Neural progenitor cell (in vitro differentiated cells): ENCODE measurements around the gene ACACA.

Experiments
- EZH2 ChIP-seq: fragments of 200-600 bp; sonication (generic); IDR thresholded peaks from 2 replicates; pipeline ENCODE4 v1.6.1; 2017; ENCODE audit warnings: antibody characterized with exemption, mild to moderate bottlenecking, moderate library complexity
- EZH2phosphoT487 ChIP-seq: fragments of 200-600 bp; sonication (generic); IDR thresholded peaks from 2 replicates; pipeline ENCODE4 v1.6.1; 2017; ENCODE audit warnings: antibody characterized with exemption
- TF ChIP-seq, protein P1 (sequence below): fragments of 200-600 bp; sonication (generic); IDR thresholded peaks from 2 replicates; pipeline ENCODE4 v1.5.1; 2017; ENCODE audit warnings: antibody characterized with exemption, mild to moderate bottlenecking

- TF ChIP-seq, protein P1, sequence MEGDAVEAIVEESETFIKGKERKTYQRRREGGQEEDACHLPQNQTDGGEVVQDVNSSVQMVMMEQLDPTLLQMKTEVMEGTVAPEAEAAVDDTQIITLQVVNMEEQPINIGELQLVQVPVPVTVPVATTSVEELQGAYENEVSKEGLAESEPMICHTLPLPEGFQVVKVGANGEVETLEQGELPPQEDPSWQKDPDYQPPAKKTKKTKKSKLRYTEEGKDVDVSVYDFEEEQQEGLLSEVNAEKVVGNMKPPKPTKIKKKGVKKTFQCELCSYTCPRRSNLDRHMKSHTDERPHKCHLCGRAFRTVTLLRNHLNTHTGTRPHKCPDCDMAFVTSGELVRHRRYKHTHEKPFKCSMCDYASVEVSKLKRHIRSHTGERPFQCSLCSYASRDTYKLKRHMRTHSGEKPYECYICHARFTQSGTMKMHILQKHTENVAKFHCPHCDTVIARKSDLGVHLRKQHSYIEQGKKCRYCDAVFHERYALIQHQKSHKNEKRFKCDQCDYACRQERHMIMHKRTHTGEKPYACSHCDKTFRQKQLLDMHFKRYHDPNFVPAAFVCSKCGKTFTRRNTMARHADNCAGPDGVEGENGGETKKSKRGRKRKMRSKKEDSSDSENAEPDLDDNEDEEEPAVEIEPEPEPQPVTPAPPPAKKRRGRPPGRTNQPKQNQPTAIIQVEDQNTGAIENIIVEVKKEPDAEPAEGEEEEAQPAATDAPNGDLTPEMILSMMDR: no peak
- TF ChIP-seq EZH2 (no peak), EZH2phosphoT487 (no peak)
Measured at GRCh38 chr17:37429453-37429852, 22.8 kb upstream of the ACACA start.
